ENCODE data around the gene HES1.

- TF ChIP-seq CTCF (IDR thresholded peaks at IDR 0.05) (no peak), POLR2A (IDR thresholded peaks at IDR 0.05) (no peak)
Measured at GRCh38 chr3:194099215-194099614, 36.7 kb upstream of the HES1 start.

All from adrenal gland (tissue), 5 donors.